Keratinocyte (primary cell): Measurements from ENCODE around the gene UGT1A1. TPM values are rescaled to one million over a fixed set of nuclear protein-coding genes. Genes with fewer than 3 reads are reported as not detected.

ENCODE experiments used
- DNase-seq: peaks from one replicate; pipeline ENCODE4 v3.0.0-alpha.2; 2011; ENCODE audit warnings: low read depth, missing footprints, low spot score
- FAIRE-seq: peaks from 2 replicates; lab custom pipeline; 2011; peaks lifted over from hg19 to GRCh38; lab: Jason Lieb, UNC
- H2AFZ ChIP-seq: 2 replicates; pipeline ENCODE4 v1.6.0; 2012; ENCODE audit warnings: low read length, control low read depth, inconsistent platforms; ENCODE audit not compliant: control insufficient read depth
- H3K27ac ChIP-seq: 2 replicates; pipeline ENCODE4 v1.5.1; 2011; ENCODE audit warnings: low read length; ENCODE audit not compliant: control insufficient read depth, insufficient read depth
- H3K27me3 ChIP-seq: 3 replicates; pipeline ENCODE4 v1.6.0; 2011; ENCODE audit warnings: low read length; ENCODE audit not compliant: control insufficient read depth, insufficient read depth; ENCODE audit errors: extremely low read depth
- H3K36me3 ChIP-seq, 2 experiments: 2 replicates in 1 of 2; 3 replicates in 1 of 2; pipeline ENCODE4 v1.5.1; 2011; ENCODE audit warnings: low read length in 2 of 2, mild to moderate bottlenecking in 1 of 2; ENCODE audit not compliant: control insufficient read depth in 2 of 2, insufficient read depth in 2 of 2; ENCODE audit errors: extremely low read depth in 1 of 2
- H3K4me1 ChIP-seq: 3 replicates; pipeline ENCODE4 v1.5.1; 2011; ENCODE audit warnings: low read length; ENCODE audit not compliant: control insufficient read depth, insufficient read depth; ENCODE audit errors: extremely low read depth
- H3K4me2 ChIP-seq: 3 replicates; pipeline ENCODE4 v1.6.0; 2011; ENCODE audit warnings: low read depth, low read length; ENCODE audit not compliant: control insufficient read depth, insufficient read depth; ENCODE audit errors: extremely low read depth
- H3K4me3 ChIP-seq, 3 experiments: fragments of 200-600 bp in 1 of 3; sonication (generic) in 1 of 3; 2 replicates in 2 of 3; 3 replicates in 1 of 3; pipeline ENCODE4 v1.5.1; 2011 to 2016; ENCODE audit warnings: low read length in 3 of 3, mild to moderate bottlenecking in 3 of 3, control low read depth in 2 of 3, inconsistent platforms in 1 of 3, low read depth in 1 of 3, mixed read lengths in 1 of 3, mixed run types in 1 of 3, moderate library complexity in 1 of 3; ENCODE audit not compliant: control insufficient read depth in 2 of 3, insufficient read depth in 2 of 3; ENCODE audit errors: extremely low read depth in 1 of 3
- H3K79me2 ChIP-seq: 2 replicates; pipeline ENCODE4 v1.6.0; 2012; ENCODE audit warnings: low read length; ENCODE audit not compliant: control insufficient read depth, insufficient read depth
- H3K9ac ChIP-seq: 3 replicates; pipeline ENCODE4 v1.6.0; 2011; ENCODE audit warnings: low read length; ENCODE audit not compliant: control insufficient read depth, insufficient read depth; ENCODE audit errors: extremely low read depth
- H3K9me1 ChIP-seq: 3 replicates; pipeline ENCODE4 v1.6.0; 2011; ENCODE audit warnings: low read length; ENCODE audit not compliant: control insufficient read depth, insufficient read depth; ENCODE audit errors: extremely low read depth
- H3K9me3 ChIP-seq: 2 replicates; pipeline ENCODE4 v1.5.1; 2012; ENCODE audit warnings: low read depth, low read length; ENCODE audit not compliant: control insufficient read depth
- H4K20me1 ChIP-seq: 3 replicates; pipeline ENCODE4 v1.6.0; 2011; ENCODE audit warnings: low read length; ENCODE audit not compliant: control insufficient read depth, insufficient read depth; ENCODE audit errors: extremely low read depth
- EZH2 ChIP-seq: IDR thresholded peaks from one replicate; pipeline ENCODE4 v1.6.1; 2012; ENCODE audit warnings: inconsistent platforms, mild to moderate bottlenecking, low read length, moderate library complexity
- dilution Hi-C: fragments of 300-500 bp; cut with MboI; formaldehyde crosslinking; loops from one replicate; pipeline ENCODE4 v1.7.0; 2020; ENCODE audit warnings: low sequenced_read_pairs; ENCODE audit not compliant: extremely low pct_ligation_motif_present
- polyA plus RNA-seq, 5 experiments: library from polyadenylated mRNA; depleted of rRNA in 3 of 5; stranded (reverse) in 3 of 5; stranded (forward) in 1 of 5; unstranded in 1 of 5; fragments of >200 nt; gene quantifications; 1 replicate in 1 of 5; 2 replicates in 3 of 5; 3 replicates in 1 of 5; pipeline versions ENCODE4 v1.2.1 to v1.2.3, GENCODE V29; 2011 to 2012; ENCODE audit warnings: missing spikeins in 2 of 5, low read depth in 1 of 5, low replicate concordance in 1 of 5
- TF ChIP-seq, protein P1 (sequence below), 3 experiments: IDR thresholded peaks in 1 of 3; conservative IDR thresholded peaks in 1 of 3; optimal IDR thresholded peaks in 1 of 3; 2 replicates in 2 of 3; 3 replicates in 1 of 3; pipeline versions ENCODE3 to v1.5.1; 2011; ENCODE audit warnings: low read length in 3 of 3, mild to moderate bottlenecking in 3 of 3, moderate library complexity in 2 of 3, control low read depth in 1 of 3, inconsistent platforms in 1 of 3; ENCODE audit not compliant: insufficient read depth in 2 of 3; ENCODE audit errors: extremely low read depth in 1 of 3

UGT1A1 gene
- polyA plus RNA-seq, 1 donor (not counting 4 experiments of a cell fraction or from before 2014, with no cell fraction given) = 2.7 TPM

DNA sequence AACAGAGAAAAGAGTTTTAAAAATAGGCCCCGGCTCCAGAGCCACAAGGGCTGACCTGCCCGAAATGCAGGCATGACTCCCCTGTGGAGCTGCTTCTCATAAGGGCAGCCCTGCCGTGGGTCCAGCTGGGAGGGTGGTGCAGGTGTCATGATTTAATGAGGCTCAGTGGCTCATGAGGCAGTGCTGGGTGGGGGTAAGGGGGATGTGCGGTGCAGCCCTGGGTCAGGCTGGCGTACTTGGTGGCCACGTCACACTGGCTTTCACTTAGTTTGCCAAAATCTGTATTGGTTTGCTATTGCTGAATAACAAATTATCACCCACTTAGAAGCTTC, 60.7 kb downstream of the UGT1A1 start:
- H2AFZ ChIP-seq = no peak overlapping the region
- H3K36me3 ChIP-seq = no peaks in the 10 kb centered on the region
- no peak overlapping the region for H3K9ac ChIP-seq
- H3K27me3 ChIP-seq = peaks cover 5% of the 10 kb centered on the region
- H3K4me3 ChIP-seq = no peak overlapping the region
- no peaks in the 10 kb centered on the region for H4K20me1 ChIP-seq
- no peaks in the 10 kb centered on the region for H3K9me3 ChIP-seq
- dilution Hi-C loops = no loop called here
- FAIRE-seq = no peak
- H3K79me2 ChIP-seq = no peaks in the 10 kb centered on the region
- H3K27ac ChIP-seq = no peak overlapping the region
- no peaks in the 10 kb centered on the region for H3K9me1 ChIP-seq
- TF ChIP-seq, protein P1, sequence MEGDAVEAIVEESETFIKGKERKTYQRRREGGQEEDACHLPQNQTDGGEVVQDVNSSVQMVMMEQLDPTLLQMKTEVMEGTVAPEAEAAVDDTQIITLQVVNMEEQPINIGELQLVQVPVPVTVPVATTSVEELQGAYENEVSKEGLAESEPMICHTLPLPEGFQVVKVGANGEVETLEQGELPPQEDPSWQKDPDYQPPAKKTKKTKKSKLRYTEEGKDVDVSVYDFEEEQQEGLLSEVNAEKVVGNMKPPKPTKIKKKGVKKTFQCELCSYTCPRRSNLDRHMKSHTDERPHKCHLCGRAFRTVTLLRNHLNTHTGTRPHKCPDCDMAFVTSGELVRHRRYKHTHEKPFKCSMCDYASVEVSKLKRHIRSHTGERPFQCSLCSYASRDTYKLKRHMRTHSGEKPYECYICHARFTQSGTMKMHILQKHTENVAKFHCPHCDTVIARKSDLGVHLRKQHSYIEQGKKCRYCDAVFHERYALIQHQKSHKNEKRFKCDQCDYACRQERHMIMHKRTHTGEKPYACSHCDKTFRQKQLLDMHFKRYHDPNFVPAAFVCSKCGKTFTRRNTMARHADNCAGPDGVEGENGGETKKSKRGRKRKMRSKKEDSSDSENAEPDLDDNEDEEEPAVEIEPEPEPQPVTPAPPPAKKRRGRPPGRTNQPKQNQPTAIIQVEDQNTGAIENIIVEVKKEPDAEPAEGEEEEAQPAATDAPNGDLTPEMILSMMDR (optimal IDR thresholded peaks at IDR 0.05 in 1 of 3, IDR thresholded peaks at IDR 0.05 in 1 of 3, conservative IDR thresholded peaks at IDR 0.05 in 1 of 3; ENCODE audit: extremely low read depth in 1 of 3, insufficient read depth in 2 of 3, low read length in 3 of 3) = no peak
- no peak for TF ChIP-seq EZH2
- DNase-seq = no peak
- H3K4me1 ChIP-seq = no peaks in the 10 kb centered on the region
- no peak overlapping the region for H3K4me2 ChIP-seq

DNA sequence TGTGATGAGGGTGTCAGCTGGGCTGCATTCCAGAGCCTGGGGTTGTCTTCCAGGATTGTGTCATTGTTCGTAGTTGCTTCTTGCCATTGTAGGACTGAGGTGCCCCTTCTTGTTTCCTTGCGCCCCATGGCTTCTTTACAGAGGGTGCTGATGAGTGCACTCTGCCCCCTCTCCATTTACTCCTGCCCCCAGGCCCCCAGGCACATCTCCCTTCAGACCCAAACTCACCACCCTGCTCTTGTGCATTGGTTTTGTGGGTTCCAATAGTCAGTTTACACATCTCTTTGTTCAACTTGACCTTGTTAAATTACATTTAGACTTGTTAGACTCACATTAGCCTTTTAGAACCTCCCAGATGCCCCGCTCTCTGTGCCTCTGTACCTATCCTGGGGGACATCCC, 61.1 kb downstream of the UGT1A1 start:
- Histone ChIP-seq H3K79me2 (no peaks in the 10 kb centered on the region), H3K36me3 (no peaks in the 10 kb centered on the region), H2AFZ (no peak overlapping the region), H4K20me1 (no peaks in the 10 kb centered on the region), H3K4me2 (no peak overlapping the region), H3K9me3 (no peaks in the 10 kb centered on the region), H3K27me3 (peaks cover 5% of the 10 kb centered on the region), H3K9me1 (no peaks in the 10 kb centered on the region), H3K4me3 (no peak overlapping the region), H3K9ac (no peak overlapping the region), H3K4me1 (no peaks in the 10 kb centered on the region), H3K27ac (no peak overlapping the region)
- TF ChIP-seq, protein P1 (optimal IDR thresholded peaks at IDR 0.05 in 1 of 3, IDR thresholded peaks at IDR 0.05 in 1 of 3, conservative IDR thresholded peaks at IDR 0.05 in 1 of 3; ENCODE audit: extremely low read depth in 1 of 3, insufficient read depth in 2 of 3, low read length in 3 of 3) = no peak
- DNase-seq (no peak), FAIRE-seq (no peak)
- dilution Hi-C loops = no loop called here
